GM19455 (cell line): ENCODE results near the gene CYP11A1.

ENCODE experiments used
- ATAC-seq: cut with Tn5 transposase; IDR thresholded peaks from one replicate; pipeline ENCODE4 v1.9.1; 2021; ENCODE audit not compliant: unreplicated experiment

Gene CYP11A1

DNA sequence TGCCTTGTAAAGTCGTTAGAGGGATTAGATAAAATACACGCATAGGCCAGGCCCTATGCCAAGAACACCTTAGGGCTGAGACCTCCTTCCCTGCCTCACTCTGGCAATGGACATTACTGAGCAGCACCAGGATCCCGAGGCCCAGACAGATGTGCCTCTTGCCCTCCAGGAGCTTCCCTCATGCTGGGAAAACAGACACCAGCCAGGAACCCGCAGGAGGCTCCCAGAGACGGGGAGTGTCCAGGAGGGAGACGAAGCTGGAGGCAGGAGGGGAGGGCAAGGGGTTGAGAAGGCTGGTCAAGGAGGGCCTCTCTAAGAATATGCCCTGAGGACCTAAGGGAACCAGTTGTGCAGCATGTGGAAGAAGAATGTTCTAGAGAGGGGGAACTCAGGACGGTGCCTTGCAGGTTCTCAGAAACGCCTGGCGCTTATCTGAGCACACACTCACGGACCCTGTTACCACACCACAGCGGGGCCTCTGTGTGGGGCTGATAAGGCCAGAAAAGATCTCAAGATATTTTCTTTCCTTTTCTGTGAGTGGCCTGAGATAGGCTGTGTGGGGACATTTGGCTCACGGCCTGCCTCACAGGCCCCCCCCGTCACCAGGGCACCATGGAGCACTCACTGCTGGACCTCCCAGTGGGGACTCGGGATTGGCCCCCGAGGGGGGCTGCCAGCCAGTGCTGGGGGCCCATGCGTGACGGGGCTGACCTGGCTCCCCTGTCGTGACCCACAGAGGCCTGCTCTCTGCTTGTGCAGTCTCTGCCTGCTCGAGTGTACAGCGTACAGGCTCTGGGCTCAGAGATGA lies 22.0 kb upstream of the CYP11A1 start:
- ATAC-seq, result no peak

DNA sequence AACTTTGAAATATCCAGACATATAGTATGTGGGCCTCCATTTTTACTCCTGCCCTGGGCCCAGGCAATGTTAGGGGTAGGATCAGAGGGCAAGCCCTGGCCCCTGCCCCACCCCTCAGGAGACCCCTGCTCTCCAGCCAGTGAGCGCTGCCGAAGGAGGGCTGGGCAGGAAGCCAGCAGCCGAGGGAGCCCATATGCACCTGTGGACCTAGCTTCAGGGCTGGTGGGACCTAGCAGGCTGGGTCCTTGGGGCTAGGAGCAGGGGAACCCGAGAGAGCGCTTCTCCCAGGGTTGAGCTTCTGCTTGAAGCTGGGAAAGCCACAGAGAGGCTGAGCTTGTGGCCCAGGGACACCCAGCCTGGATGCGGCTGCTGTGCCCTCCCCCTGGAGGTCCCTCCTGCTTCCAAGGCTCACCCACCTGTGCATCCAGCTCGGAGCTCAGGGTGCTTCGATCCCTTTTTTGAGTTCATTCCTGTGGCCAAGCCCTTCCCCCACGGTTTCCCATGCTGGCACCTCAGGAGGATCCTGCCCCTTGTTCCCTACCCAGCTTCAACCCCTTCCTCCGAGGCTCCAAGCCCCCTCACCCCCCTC lies 21.0 kb upstream of the CYP11A1 start:
- ATAC-seq, result no peak

DNA sequence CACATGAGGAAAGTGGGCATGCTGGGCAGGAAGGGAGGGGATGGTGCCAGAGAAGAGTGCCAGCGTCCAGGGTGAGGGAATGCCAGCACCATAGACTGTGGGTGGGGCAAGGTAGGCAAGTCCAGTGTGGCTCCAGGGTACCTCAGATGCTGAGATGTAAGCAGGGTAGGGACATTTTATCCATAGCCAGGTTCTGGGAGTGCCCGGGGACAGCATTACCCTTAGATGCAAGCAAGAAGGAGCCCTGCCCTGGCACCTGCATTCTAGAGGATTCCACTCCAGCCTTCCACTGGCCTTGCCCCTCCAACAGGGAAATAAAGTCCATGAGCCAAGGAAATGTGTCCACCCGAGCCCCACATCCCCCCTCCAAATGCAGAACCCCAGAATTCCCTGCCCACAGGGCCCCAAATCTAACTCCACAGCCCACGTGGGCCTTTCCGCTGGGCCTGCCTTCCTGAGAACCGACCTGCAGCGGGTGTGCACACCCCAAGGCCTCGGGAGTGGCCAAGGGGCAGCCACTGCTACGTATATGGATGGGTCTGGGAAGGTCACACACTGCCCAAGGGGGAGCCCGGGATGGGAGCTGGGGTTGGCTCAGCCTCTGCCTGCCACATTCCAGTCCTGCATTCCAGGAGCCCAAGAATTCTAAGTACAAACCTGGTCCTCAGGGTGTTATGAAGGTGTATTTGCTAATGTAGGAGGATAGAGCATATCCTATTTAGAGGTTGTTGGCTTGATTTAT lies 20.3 kb upstream of the CYP11A1 start:
- ATAC-seq, result no peak

DNA sequence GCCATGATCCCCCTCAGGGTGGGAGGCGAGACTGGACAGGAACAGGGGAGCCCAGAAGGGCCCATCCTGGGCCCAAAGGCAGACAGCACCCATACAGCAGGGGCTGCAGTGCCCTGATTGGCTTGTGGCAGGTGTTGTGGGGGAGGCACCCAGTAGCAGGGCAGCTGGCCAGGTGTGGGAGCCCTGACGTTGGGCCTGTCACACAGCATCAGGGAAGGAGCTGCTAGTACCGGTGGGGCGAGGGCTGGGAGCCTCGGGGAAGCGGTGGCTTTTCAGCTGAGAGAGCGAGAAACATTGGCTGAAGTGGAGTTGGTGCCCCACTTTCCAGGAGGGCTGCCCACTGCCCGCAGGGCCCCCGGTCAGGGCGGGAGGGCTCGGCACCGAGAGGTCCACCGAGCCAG lies 19.7 kb upstream of the CYP11A1 start:
- no peak for ATAC-seq

GRCh38 chr15:74386496-74387140 lies 19.2 kb upstream of the CYP11A1 start:
- no peak for ATAC-seq

DNA sequence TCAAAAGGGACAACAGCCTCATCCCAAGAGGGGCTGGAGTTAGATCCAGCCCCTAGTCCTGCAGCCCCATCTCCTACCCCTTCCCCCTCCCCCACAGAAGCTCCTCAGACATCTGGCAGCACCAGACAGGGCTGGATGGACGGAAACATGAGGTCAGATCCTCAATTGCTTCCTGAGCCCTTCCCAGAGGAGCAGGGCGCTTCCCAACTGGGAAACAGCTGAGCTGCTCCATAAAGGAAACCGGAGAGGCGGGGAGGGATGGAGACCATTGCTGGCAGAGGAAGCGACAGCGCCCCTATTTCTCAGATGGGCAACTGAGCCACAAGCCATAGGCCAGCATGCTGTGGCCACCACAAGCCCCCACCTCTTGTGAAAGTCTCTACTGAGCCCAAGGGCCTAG lies 18.3 kb upstream of the CYP11A1 start:
- ATAC-seq, result no peak

GRCh38 chr15:74384881-74385643 lies 17.6 kb upstream of the CYP11A1 start:
- ATAC-seq, result peak; percentile 54

- no peak for ATAC-seq
Observed at GRCh38 chr15:74384566-74384880, 17.1 kb upstream of the CYP11A1 start.

- no peak for ATAC-seq
Observed at GRCh38 chr15:74383695-74384565, 16.5 kb upstream of the CYP11A1 start.

DNA sequence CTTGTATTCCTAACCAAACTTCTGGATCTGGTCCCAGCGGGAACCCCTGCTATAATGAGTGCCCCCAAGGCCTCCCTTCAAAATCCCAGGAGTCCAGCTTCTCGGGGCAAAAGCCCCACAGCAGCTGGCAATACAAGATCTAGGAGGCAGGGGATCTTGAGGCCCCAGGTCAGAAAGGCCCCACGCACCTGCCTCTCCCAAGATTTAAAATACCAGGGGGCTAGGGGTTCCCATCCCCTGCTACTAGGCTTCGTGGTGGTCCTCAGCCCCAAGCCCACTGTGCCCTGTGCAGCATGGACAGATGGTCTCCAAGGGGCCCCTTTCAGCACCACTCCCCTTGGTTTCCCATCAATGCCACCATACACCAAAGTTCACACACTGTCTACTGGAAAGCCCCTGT lies 15.8 kb upstream of the CYP11A1 start:
- ATAC-seq, result no peak

DNA sequence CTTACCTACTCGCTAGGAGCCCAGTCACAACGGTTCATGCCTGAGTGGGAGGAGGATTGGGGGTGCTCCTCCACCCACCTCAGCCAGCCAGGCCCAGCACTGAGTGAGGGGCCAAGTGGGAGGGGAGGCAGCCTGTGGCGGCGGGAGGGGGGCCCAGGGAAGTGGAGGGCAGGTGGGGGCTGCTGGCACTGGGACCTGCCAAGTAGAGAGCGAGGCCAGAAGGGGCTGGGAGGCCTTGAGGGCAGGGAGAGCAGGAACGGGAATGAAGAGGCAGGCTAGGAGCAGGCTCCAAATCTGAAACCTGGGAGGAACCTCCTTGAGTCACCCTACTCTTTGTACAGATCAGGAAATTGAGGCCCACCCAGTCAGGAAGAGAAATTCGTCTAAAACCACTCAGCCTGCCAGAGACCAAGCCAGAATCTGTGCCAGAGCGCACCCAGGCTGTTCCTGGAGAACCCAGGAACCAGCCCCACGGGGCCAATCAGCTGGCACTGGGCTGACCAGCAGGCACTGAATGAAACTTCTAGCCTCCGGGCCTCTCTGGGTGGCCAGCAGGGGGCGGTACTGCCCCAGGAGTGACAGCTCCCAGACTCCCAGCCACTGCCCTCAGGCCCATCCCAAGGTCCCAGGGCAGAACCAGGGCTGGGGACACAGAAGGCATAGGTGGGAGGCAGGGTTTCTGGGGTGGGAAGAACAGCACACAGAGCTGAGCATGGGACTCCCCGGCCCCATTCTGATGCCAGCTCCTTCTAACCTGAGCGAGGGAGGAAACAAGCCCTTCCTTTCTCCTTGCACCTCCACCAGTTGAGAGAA lies 14.8 kb upstream of the CYP11A1 start:
- ATAC-seq, result no peak

DNA sequence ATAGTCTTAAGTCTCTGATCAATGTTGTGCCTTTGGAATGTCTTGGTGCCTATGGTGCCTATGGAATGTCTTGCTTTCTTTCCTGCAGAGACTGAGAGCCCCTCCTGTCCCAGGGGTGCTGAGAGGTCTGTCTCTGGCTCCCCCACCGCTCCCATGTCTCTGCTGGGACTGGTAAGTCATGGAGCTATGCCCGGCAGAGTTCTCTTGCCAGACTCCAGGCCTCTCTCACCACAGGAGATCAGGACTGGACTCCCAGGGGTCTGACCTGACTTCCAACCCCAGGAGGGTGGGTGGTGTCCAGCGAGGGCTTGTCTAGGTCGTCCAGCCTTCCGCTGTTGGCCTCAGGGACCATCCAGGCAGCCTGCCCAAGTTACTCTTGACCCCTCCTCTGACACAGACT lies 14.0 kb upstream of the CYP11A1 start:
- ATAC-seq, result no peak

GRCh38 chr15:74381190-74381453 lies 13.7 kb upstream of the CYP11A1 start:
- ATAC-seq, result no peak

DNA sequence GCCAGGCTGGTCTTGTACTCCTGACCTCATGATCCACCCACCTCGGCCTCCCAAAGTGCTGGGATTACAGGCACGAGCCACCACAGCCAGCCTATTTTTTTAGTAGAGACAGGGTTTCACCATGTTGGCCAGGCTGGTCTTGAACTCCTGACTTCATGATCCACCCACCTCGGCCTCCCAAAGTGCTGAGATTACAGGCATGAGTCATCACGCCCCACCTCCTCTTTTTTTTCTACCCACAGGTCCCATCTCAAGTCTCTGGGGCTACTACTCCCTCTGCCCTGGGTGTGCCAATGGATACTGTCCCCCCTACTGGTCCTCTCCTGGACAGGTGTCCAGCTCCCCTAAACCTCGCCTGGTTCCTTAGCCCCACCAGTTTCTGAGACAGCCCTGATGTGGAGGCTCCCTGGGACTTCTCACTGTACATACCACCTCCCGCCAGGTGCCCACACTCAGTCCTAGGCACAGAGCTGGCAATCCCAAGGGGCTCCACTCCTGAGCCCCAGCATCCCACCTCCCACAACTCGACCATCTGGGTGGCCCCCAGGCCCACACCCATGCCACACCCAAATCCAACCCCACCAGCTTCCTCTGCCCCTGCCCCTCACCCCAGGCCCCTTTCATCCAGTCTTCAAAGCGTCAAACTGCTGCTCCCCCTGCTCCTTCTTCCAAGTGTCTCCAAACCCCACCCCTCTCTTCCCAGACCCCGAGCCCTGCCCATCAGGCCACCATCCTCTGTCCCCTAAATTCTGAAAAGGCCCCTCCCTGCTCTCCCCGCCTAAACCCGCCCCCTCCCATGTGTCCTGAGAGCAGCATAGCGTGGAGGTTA lies 13.1 kb upstream of the CYP11A1 start:
- ATAC-seq, result no peak

- no peak for ATAC-seq
Observed at GRCh38 chr15:74378848-74379247, 11.4 kb upstream of the CYP11A1 start.

GRCh38 chr15:74377831-74378766 lies 10.7 kb upstream of the CYP11A1 start:
- ATAC-seq, result no peak

DNA sequence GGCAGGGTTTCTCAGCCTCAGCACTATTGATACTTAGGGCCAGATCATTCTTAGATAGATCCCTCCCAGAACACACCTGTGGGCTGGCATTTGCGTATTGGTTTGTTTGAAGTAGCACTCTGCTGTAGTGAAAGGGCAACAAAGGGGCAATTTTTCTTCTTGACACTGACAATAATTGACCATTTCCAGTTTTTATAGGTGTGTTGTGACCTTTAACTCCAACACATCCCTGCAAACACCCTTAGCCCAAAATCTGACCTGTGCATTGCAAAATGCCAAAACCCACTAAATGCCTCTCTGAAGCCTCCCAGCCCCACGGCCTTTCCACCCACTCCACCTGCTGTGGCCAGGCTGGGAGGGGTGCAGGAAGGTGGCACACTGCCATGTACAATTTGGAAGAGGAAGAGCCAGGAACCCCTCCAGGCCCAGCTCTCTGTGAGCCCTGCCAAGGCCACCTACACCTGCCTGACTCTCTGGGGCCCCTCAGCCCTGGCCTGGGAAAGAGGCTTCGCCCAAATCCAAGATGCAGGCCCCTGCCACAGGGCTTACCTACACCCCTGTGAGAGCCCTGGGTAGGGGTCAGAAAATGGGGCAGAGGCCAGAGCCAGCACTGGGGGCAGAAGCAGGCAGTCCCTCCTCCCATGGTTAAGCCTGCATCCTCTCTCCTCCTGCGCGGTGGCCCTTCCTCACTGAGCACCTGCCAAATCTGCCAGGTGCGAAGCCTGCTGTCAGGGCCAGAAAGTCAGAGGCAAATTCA lies 9.6 kb upstream of the CYP11A1 start:
- no peak for ATAC-seq
